HepG2 (cell line): ENCODE results near the gene HSPA1L. TPM values are rescaled to one million over a fixed set of nuclear protein-coding genes. Genes with fewer than 3 reads are reported as not detected.

Experiments used
- CREM ChIP-seq, 2 experiments: sonication (generic) in 1 of 2; formaldehyde crosslinking in 1 of 2; IDR thresholded peaks; 2 replicates each; pipeline versions ENCODE4 v1.4.0 to v1.6.1; 2016 to 2020; ENCODE audit warnings: antibody characterized with exemption in 1 of 2, mild to moderate bottlenecking in 1 of 2, missing genetic modification reagents in 1 of 2
- ELF1 ChIP-seq: sonication (generic); formaldehyde crosslinking; IDR thresholded peaks from 2 replicates; pipeline ENCODE4 v1.4.0; 2020; ENCODE audit warnings: missing genetic modification reagents
- HNF4G ChIP-seq, 2 experiments: sonication (generic) in 1 of 2; formaldehyde crosslinking in 1 of 2; IDR thresholded peaks; 2 replicates each; pipeline versions ENCODE4 v1.4.0 to v1.6.1; 2011 to 2020; ENCODE audit warnings: borderline replicate concordance in 2 of 2, low read depth in 2 of 2, mild to moderate bottlenecking in 2 of 2, low read length in 1 of 2, missing genetic modification reagents in 1 of 2, moderate library complexity in 1 of 2
- KDM5A ChIP-seq: fragments of 200-600 bp; sonication (generic); IDR thresholded peaks from 2 replicates; pipeline ENCODE4 v1.7.0; 2018; ENCODE audit warnings: antibody characterized with exemption, mild to moderate bottlenecking, low read length, borderline replicate concordance
- KDM5B ChIP-seq: sonication (generic); formaldehyde crosslinking; IDR thresholded peaks from 2 replicates; pipeline ENCODE4 v1.4.0; 2020; ENCODE audit warnings: missing genetic modification reagents, mild to moderate bottlenecking, borderline replicate concordance
- NFE2L1 ChIP-seq: sonication (generic); formaldehyde crosslinking; IDR thresholded peaks from 2 replicates; pipeline ENCODE4 v1.4.0; 2020; ENCODE audit warnings: missing genetic modification reagents, mild to moderate bottlenecking, borderline replicate concordance
- NRL ChIP-seq: sonication (generic); formaldehyde crosslinking; IDR thresholded peaks from 2 replicates; pipeline ENCODE4 v1.5.0; 2020; ENCODE audit warnings: missing genetic modification reagents, mild to moderate bottlenecking, moderate library complexity, borderline replicate concordance
- POGZ ChIP-seq: sonication (generic); formaldehyde crosslinking; IDR thresholded peaks from 2 replicates; pipeline ENCODE4 v1.4.0; 2020; ENCODE audit warnings: mild to moderate bottlenecking, missing genetic modification reagents
- PRDM10 ChIP-seq: sonication (generic); formaldehyde crosslinking; IDR thresholded peaks from 2 replicates; pipeline ENCODE4 v1.4.0; 2020; ENCODE audit warnings: low read depth, missing genetic modification reagents
- SMAD1 ChIP-seq: sonication (generic); formaldehyde crosslinking; IDR thresholded peaks from 2 replicates; pipeline ENCODE4 v1.4.0; 2020; ENCODE audit warnings: missing genetic modification reagents, low read depth, mild to moderate bottlenecking, borderline replicate concordance
- ZFP90 ChIP-seq: sonication (generic); formaldehyde crosslinking; IDR thresholded peaks from 2 replicates; pipeline ENCODE4 v1.8.0; 2022; ENCODE audit warnings: missing genetic modification reagents, mild to moderate bottlenecking, inconsistent platforms, borderline replicate concordance
- ZNF335 ChIP-seq: sonication (generic); formaldehyde crosslinking; IDR thresholded peaks from 2 replicates; pipeline ENCODE4 v1.4.0; 2020; ENCODE audit warnings: missing genetic modification reagents
- ZNF550 ChIP-seq: sonication (generic); formaldehyde crosslinking; IDR thresholded peaks from 2 replicates; pipeline ENCODE4 v1.4.0; 2020; ENCODE audit warnings: mild to moderate bottlenecking, missing genetic modification reagents, borderline replicate concordance
- ZNF569 ChIP-seq: sonication (generic); formaldehyde crosslinking; IDR thresholded peaks from 2 replicates; pipeline ENCODE4 v1.5.0; 2020; ENCODE audit warnings: mild to moderate bottlenecking, missing genetic modification reagents, moderate library complexity, borderline replicate concordance
- ZNF652 ChIP-seq: IDR thresholded peaks from 2 replicates; pipeline ENCODE4 v1.6.1; 2016; ENCODE audit warnings: low read depth, borderline replicate concordance
- ZNF660 ChIP-seq: sonication (generic); formaldehyde crosslinking; IDR thresholded peaks from 2 replicates; pipeline ENCODE4 v1.5.1; 2020; ENCODE audit warnings: mild to moderate bottlenecking, low read depth, missing genetic modification reagents, borderline replicate concordance
- polyA plus RNA-seq, 8 experiments: library from polyadenylated mRNA; depleted of rRNA in 3 of 8; stranded (reverse) in 7 of 8; unstranded in 1 of 8; fragments of >200 nt; fragmentation: Illumina TruSeq in 4 of 8; extraction: Trizol in 4 of 8; gene quantifications; 2 replicates each; pipeline versions ENCODE4 v1.2.1 to v1.2.3, GENCODE V29; 2011 to 2016; ENCODE audit warnings: low read depth in 4 of 8, missing spikeins in 1 of 8, mixed read lengths in 1 of 8; ENCODE audit not compliant: insufficient read depth in 1 of 8
- total RNA-seq, 5 experiments: library from RNA; depleted of rRNA; stranded (reverse); fragments of >200 nt; fragmentation: Illumina TruSeq; extraction: Trizol; gene quantifications; 2 replicates each; pipeline ENCODE4 v1.2.3, GENCODE V29; 2016; ENCODE audit warnings: low read depth in 1 of 5
- TF ChIP-seq, protein P1 (sequence below): sonication (generic); formaldehyde crosslinking; conservative IDR thresholded peaks from 2 replicates; pipeline ENCODE4 v1.4.0; 2020; ENCODE audit warnings: mild to moderate bottlenecking, missing genetic modification reagents, moderate library complexity
- TF ChIP-seq, protein P2 (sequence below): IDR thresholded peaks from 2 replicates; pipeline ENCODE4 v1.6.1; 2016; ENCODE audit warnings: low read depth, borderline replicate concordance
- TF ChIP-seq, protein P3 (sequence below): sonication (generic); formaldehyde crosslinking; IDR thresholded peaks from 2 replicates; pipeline ENCODE4 v1.8.1; 2023; ENCODE audit warnings: mild to moderate bottlenecking, missing genetic modification reagents, borderline replicate concordance

HSPA1L gene
- total and polyA plus RNA-seq, 2 of the 13 experiments (the other 11 are each of a cell fraction or from before 2014, with no cell fraction given): 0.55 to 1.0 TPM

- TF ChIP-seq POGZ (peak; percentile 37; the same call in 1 of the 2 replicates), KDM5B (CRISPR knock-in tag) (peak; percentile 58; the same call in 1 of the 2 replicates), SMAD1 (CRISPR knock-in tag) (peak; percentile 67; the same call in 1 of the 2 replicates), PRDM10 (CRISPR knock-in tag) (peak; percentile 94), KDM5A (no peak), NFE2L1 (CRISPR knock-in tag) (peak; percentile 58; the same call in 1 of the 2 replicates), ZNF550 (no peak), NRL (CRISPR knock-in tag) (peak; percentile 38; the same call in 1 of the 2 replicates), ZNF652 (CRISPR knock-in tag) (0 out of 2 replicates have a peak, but pooled peaks have one; percentile 18), CREM (IDR thresholded peaks at IDR 0.05) (peak; percentile 87; the same call in 1 of the 2 replicates), CREM (CRISPR knock-in tag; IDR thresholded peaks at IDR 0.05) (no peak; the same call in 1 of the 2 replicates), HNF4G (IDR thresholded peaks at IDR 0.05; ENCODE audit: borderline replicate concordance, low read depth, low read length) (peak; percentile 14; the same call in 1 of the 2 replicates), HNF4G (CRISPR knock-in tag; IDR thresholded peaks at IDR 0.05; ENCODE audit: borderline replicate concordance, low read depth) (peak; percentile 60; the same call in 1 of the 2 replicates), ELF1 (CRISPR knock-in tag) (0 out of 2 replicates have a peak, but pooled peaks have one; percentile 29), ZFP90 (CRISPR knock-in tag) (peak; percentile 21; the same call in 1 of the 2 replicates), ZNF335 (CRISPR knock-in tag) (peak; percentile 98), ZNF569 (CRISPR knock-in tag) (no peak), ZNF660 (CRISPR knock-in tag) (no peak)
- TF ChIP-seq, protein P1, sequence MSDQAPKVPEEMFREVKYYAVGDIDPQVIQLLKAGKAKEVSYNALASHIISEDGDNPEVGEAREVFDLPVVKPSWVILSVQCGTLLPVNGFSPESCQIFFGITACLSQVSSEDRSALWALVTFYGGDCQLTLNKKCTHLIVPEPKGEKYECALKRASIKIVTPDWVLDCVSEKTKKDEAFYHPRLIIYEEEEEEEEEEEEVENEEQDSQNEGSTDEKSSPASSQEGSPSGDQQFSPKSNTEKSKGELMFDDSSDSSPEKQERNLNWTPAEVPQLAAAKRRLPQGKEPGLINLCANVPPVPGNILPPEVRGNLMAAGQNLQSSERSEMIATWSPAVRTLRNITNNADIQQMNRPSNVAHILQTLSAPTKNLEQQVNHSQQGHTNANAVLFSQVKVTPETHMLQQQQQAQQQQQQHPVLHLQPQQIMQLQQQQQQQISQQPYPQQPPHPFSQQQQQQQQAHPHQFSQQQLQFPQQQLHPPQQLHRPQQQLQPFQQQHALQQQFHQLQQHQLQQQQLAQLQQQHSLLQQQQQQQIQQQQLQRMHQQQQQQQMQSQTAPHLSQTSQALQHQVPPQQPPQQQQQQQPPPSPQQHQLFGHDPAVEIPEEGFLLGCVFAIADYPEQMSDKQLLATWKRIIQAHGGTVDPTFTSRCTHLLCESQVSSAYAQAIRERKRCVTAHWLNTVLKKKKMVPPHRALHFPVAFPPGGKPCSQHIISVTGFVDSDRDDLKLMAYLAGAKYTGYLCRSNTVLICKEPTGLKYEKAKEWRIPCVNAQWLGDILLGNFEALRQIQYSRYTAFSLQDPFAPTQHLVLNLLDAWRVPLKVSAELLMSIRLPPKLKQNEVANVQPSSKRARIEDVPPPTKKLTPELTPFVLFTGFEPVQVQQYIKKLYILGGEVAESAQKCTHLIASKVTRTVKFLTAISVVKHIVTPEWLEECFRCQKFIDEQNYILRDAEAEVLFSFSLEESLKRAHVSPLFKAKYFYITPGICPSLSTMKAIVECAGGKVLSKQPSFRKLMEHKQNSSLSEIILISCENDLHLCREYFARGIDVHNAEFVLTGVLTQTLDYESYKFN: peak; percentile 88
- TF ChIP-seq, protein P2, sequence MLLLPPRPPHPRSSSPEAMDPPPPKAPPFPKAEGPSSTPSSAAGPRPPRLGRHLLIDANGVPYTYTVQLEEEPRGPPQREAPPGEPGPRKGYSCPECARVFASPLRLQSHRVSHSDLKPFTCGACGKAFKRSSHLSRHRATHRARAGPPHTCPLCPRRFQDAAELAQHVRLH (CRISPR knock-in tag): peak; percentile 69; the same call in 1 of the 2 replicates
- TF ChIP-seq, protein P3, sequence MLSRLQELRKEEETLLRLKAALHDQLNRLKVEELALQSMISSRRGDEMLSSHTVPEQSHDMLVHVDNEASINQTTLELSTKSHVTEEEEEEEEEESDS (CRISPR knock-in tag): no peak
Measured at GRCh38 chr6:31776989-31777666, 38.0 kb downstream of the HSPA1L start, which contains the start of gene VWA7 (continued).
